Measurements from ENCODE around the gene DPYSL4. TPM values are rescaled to one million over a fixed set of nuclear protein-coding genes. Genes with fewer than 3 reads are reported as not detected.

The DPYSL4 gene
- total RNA-seq, 1 experiment from 2014 or later: 0.21 TPM

DNA sequence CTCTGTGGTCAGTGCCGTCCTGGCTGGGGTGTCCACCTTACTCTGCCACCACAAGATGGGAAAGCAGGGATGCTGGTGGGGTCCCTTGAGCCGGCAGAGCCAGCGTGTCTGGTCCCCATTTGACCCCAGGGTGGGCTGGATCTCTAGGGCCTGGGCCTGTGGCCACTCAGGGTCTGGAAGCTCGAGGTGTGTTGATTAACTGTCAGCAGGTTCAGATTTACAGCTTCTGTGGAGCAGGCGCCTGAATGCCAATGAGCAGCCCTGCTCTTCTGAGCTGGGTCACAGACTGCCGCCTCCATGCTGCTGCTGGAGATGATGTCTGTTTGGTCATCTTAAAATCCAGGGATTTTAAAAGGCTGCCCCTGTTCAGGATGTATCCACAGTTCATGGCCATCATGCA, 11.3 kb upstream of the DPYSL4 start:
- no peak for DNase-seq (ENCODE audit: unreplicated experiment)
- ChIA-PET CTCF (no interaction called here), POLR2A (no interaction called here)
- H3K4me3 Mint-ChIP-seq (ENCODE audit: unreplicated experiment): no peak overlapping the region
- peaks cover 7% of the 10 kb centered on the region for H3K9me3 Mint-ChIP-seq (ENCODE audit: unreplicated experiment)
- no peak for TF ChIP-seq CTCF (IDR thresholded peaks at IDR 0.05; ENCODE audit: unreplicated experiment)
- H3K4me1 Mint-ChIP-seq (ENCODE audit: insufficient read depth, unreplicated experiment): no peaks in the 10 kb centered on the region
- peaks cover 49% of the 10 kb centered on the region for H3K27me3 Mint-ChIP-seq (ENCODE audit: insufficient read depth, unreplicated experiment)
- H3K36me3 Mint-ChIP-seq (ENCODE audit: insufficient read depth, unreplicated experiment): no peaks in the 10 kb centered on the region
- BruUV-seq (replicated peaks): no TSS peak
- intact Hi-C loops (cut with micrococcal nuclease): no loop called here
- H3K27ac Mint-ChIP-seq (ENCODE audit: low read depth, unreplicated experiment): no peak overlapping the region

GRCh38 chr10:132175907-132176581, 10.7 kb upstream of the DPYSL4 start:
- H3K27me3 Mint-ChIP-seq (ENCODE audit: insufficient read depth, unreplicated experiment): peaks cover 43% of the 10 kb centered on the region
- TF ChIP-seq CTCF (IDR thresholded peaks at IDR 0.05; ENCODE audit: unreplicated experiment): no peak
- CTCF ChIA-PET: no interaction called here
- peaks cover 7% of the 10 kb centered on the region for H3K9me3 Mint-ChIP-seq (ENCODE audit: unreplicated experiment)
- no TSS peak for BruUV-seq (replicated peaks)
- H3K4me3 Mint-ChIP-seq (ENCODE audit: unreplicated experiment): no peak overlapping the region
- H3K36me3 Mint-ChIP-seq (ENCODE audit: insufficient read depth, unreplicated experiment): no peaks in the 10 kb centered on the region
- H3K27ac Mint-ChIP-seq (ENCODE audit: low read depth, unreplicated experiment): no peak overlapping the region
- H3K4me1 Mint-ChIP-seq (ENCODE audit: insufficient read depth, unreplicated experiment): no peaks in the 10 kb centered on the region
- DNase-seq (ENCODE audit: unreplicated experiment): no peak
- intact Hi-C loops (cut with micrococcal nuclease): no loop called here
- POLR2A ChIA-PET: no interaction called here

GRCh38 chr10:132176623-132177500, 9.9 kb upstream of the DPYSL4 start:
- BruUV-seq (replicated peaks): no TSS peak
- Mint-ChIP-seq H3K27ac (ENCODE audit: low read depth, unreplicated experiment) (no peak overlapping the region), H3K9me3 (ENCODE audit: unreplicated experiment) (peaks cover 7% of the 10 kb centered on the region), H3K36me3 (ENCODE audit: insufficient read depth, unreplicated experiment) (no peaks in the 10 kb centered on the region), H3K4me3 (ENCODE audit: unreplicated experiment) (no peak overlapping the region), H3K27me3 (ENCODE audit: insufficient read depth, unreplicated experiment) (peaks cover 36% of the 10 kb centered on the region), H3K4me1 (ENCODE audit: insufficient read depth, unreplicated experiment) (no peaks in the 10 kb centered on the region)
- CTCF ChIA-PET: no interaction called here
- POLR2A ChIA-PET: no interaction called here
- TF ChIP-seq CTCF (IDR thresholded peaks at IDR 0.05; ENCODE audit: unreplicated experiment): no peak
- DNase-seq (ENCODE audit: unreplicated experiment): no peak
- intact Hi-C loops (cut with micrococcal nuclease): no loop called here

- no peak for TF ChIP-seq CTCF (IDR thresholded peaks at IDR 0.05; ENCODE audit: unreplicated experiment)
- intact Hi-C loops (cut with micrococcal nuclease): no loop called here
- no peak overlapping the region for H3K27ac Mint-ChIP-seq (ENCODE audit: low read depth, unreplicated experiment)
- no peaks in the 10 kb centered on the region for H3K4me1 Mint-ChIP-seq (ENCODE audit: insufficient read depth, unreplicated experiment)
- POLR2A ChIA-PET: no interaction called here
- BruUV-seq (replicated peaks): no TSS peak
- peaks cover 7% of the 10 kb centered on the region for H3K9me3 Mint-ChIP-seq (ENCODE audit: unreplicated experiment)
- H3K36me3 Mint-ChIP-seq (ENCODE audit: insufficient read depth, unreplicated experiment): no peaks in the 10 kb centered on the region
- H3K4me3 Mint-ChIP-seq (ENCODE audit: unreplicated experiment): no peak overlapping the region
- no peak for DNase-seq (ENCODE audit: unreplicated experiment)
- CTCF ChIA-PET: no interaction called here
- peaks cover 31% of the 10 kb centered on the region for H3K27me3 Mint-ChIP-seq (ENCODE audit: insufficient read depth, unreplicated experiment)
Measured at GRCh38 chr10:132178046-132178445, 8.7 kb upstream of the DPYSL4 start.

Measured in MCF 10A (cell line).